ENCODE measurements around the gene GNPNAT1. TPM values are rescaled to one million over a fixed set of nuclear protein-coding genes. Genes with fewer than 3 reads are reported as not detected.
"Not testable (repeated sequence)": the region's sequence is repeated elsewhere in the genome, so short reads cannot be mapped to it uniquely, and the experiment has no call there.

GNPNAT1 gene
- total and polyA plus RNA-seq, 3 donors from 2014 or later, result 18.7 to 37.6 (median 19.9) TPM

DNA sequence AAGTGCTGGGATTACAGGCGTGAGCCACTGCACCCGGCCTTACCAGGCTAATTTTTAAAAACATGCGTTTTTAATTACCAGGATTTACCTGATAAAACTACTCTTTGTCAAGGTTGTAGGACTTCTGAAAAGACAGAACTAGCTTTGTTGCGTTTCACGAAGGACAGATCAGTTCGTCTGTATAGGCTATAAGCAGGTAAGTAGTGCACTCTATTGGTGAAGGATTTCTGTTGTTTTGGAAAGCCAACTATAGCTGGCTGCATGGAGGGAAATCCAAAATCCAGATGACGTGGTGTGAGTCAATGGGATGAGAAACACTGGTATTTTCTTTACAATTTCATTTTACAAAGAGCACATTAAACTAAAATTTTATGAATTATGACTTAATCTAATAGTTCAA, 14.6 kb downstream of the GNPNAT1 start:
- DNase-seq, result no peak
- no peaks in the 10 kb centered on the region for H3K4me1 ChIP-seq
- H3K27me3 ChIP-seq, result no peaks in the 10 kb centered on the region
- H3K9me3 ChIP-seq, result no peaks in the 10 kb centered on the region
- TF ChIP-seq, protein P1, sequence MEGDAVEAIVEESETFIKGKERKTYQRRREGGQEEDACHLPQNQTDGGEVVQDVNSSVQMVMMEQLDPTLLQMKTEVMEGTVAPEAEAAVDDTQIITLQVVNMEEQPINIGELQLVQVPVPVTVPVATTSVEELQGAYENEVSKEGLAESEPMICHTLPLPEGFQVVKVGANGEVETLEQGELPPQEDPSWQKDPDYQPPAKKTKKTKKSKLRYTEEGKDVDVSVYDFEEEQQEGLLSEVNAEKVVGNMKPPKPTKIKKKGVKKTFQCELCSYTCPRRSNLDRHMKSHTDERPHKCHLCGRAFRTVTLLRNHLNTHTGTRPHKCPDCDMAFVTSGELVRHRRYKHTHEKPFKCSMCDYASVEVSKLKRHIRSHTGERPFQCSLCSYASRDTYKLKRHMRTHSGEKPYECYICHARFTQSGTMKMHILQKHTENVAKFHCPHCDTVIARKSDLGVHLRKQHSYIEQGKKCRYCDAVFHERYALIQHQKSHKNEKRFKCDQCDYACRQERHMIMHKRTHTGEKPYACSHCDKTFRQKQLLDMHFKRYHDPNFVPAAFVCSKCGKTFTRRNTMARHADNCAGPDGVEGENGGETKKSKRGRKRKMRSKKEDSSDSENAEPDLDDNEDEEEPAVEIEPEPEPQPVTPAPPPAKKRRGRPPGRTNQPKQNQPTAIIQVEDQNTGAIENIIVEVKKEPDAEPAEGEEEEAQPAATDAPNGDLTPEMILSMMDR (IDR thresholded peaks at IDR 0.05), result no peak
- no peak for TF ChIP-seq POLR2A (IDR thresholded peaks at IDR 0.05)
- no peak overlapping the region for H3K4me3 ChIP-seq
- no peaks in the 10 kb centered on the region for H3K36me3 ChIP-seq (ENCODE audit: low read depth, missing control alignments)
- intact Hi-C loops (cut with DNase I; ENCODE audit: low total_unique reads), result no loop called here
- WGBS, 2 donors, result 65 to 69% methylated on average over 7 of the region's 7 CpGs
- H3K27ac ChIP-seq, result no peak overlapping the region

DNA sequence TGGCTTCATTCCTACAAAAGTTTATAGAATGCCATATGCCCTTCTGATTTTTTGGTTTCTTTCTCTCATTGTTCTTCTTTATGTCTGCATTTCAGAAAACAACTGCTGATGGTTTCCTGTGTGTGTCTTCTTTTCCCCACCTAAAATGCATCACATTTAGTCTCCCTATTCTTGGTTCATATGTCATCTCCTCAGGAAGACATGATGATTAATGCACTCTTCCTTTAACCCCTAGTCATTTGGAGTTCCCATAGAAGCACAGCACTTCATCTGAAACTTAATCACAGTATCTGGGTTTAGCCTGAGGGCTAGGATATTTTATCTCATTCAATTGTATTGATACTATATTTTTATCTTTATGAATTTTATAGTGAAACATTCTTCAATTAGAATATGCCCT, 21.5 kb downstream of the GNPNAT1 start:
- Histone ChIP-seq H3K4me3 (no peak overlapping the region), H3K4me1 (no peaks in the 10 kb centered on the region), H3K9me3 (no peaks in the 10 kb centered on the region), H3K27me3 (no peaks in the 10 kb centered on the region), H3K27ac (no peak overlapping the region), H3K36me3 (ENCODE audit: low read depth, missing control alignments) (no peaks in the 10 kb centered on the region)
- intact Hi-C loops (cut with DNase I; ENCODE audit: low total_unique reads), result no loop called here
- no peak for DNase-seq
- TF ChIP-seq POLR2A (IDR thresholded peaks at IDR 0.05), result no peak
- TF ChIP-seq, protein P1 (IDR thresholded peaks at IDR 0.05), result no peak

DNA sequence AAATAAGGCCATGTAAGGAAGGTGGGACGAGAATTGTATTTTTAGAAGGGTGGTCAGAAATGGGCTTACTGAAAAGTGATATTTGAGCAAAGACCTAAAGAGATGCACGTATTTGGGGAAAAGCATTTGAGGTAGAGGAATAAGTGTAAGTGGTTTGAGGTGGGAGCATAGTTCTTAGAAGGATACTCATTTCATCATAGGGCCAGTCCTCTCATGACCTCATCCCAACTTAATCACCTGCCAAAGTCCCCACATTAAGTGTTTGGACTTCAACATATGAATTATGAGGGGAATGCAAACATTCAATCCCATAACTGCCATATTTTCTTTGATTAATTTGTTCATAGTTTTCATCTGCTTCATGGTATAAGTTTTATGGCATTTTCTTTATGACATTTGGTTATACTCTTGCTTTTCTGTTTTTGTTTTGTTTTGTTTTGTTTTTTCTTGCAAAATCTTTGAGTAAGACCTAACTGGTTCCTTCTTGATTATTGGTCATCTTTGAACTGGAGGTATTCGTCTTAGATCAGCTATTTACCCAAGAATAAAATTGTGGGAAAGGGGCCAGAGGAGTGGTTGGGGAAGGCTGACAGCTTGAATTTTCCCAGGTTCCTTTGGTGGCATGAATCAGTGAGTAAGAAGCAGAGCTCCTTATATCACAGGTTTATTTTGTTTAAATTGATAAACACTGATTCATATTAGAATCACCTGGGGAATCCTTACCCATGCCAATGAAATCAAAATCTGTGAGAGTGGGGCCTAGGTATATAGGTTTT, 24.2 kb downstream of the GNPNAT1 start:
- Histone ChIP-seq H3K4me3 (no peak overlapping the region), H3K36me3 (ENCODE audit: low read depth, missing control alignments) (no peaks in the 10 kb centered on the region), H3K27me3 (no peaks in the 10 kb centered on the region), H3K9me3 (no peaks in the 10 kb centered on the region), H3K27ac (no peak overlapping the region), H3K4me1 (no peaks in the 10 kb centered on the region)
- intact Hi-C loops (cut with DNase I; ENCODE audit: low total_unique reads), result no loop called here
- DNase-seq, result no peak
- TF ChIP-seq POLR2A (IDR thresholded peaks at IDR 0.05), result no peak
- TF ChIP-seq, protein P1 (IDR thresholded peaks at IDR 0.05), result no peak
- WGBS, 2 donors, result 79 to 82% methylated on average over 3 of the region's 3 CpGs

DNA sequence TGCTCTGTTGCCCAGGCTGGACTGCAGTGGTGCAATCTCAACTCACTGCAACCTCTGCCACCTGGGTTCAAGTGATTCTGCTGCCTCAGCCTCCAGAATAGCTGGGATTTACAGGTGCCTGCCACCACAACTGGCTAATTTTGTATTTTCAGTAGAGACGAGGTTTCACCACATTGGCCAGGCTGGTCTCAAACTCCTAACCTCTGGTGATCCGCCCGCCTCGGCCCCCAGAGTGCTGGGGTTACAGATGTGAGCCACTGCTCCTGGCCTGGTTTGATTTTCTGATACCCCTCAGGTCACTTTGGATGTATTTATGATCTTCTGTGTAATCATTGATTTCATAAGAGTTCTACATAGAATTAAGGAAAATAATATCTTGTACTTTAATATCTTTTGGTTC, 28.5 kb downstream of the GNPNAT1 start:
- H3K36me3 ChIP-seq (ENCODE audit: low read depth, missing control alignments); H3K4me3 ChIP-seq; DNase-seq; H3K27me3 ChIP-seq; H3K4me1 ChIP-seq; H3K9me3 ChIP-seq; H3K27ac ChIP-seq; intact Hi-C loops (cut with DNase I; ENCODE audit: low total_unique reads): not testable (repeated sequence)
- 92 to 98% methylated on average over 4 of the region's 4 CpGs for WGBS, 2 donors

DNA sequence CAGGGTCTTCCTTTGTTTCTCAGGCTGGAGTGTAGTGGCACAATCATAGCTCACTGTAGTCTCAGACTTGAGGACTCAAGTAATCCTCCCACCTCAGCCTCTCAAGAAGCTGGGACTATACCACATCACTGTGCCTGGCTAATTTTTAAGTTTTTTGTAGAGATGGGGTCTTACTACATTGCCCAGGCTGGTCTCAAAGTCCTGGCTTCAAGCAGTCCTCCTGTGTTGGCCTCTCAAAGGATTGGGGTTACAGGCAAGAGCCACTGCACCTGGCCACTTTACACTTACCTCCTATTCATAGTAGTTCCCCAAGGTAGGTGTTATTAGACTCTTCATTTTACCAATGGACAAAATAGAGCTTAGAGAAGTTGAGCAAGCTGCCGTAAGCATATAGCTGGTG, 32.3 kb downstream of the GNPNAT1 start:
- no peak for DNase-seq
- Histone ChIP-seq H3K9me3 (no peaks in the 10 kb centered on the region), H3K27ac (no peak overlapping the region), H3K4me1 (no peaks in the 10 kb centered on the region), H3K4me3 (no peak overlapping the region), H3K27me3 (no peaks in the 10 kb centered on the region), H3K36me3 (ENCODE audit: low read depth, missing control alignments) (no peaks in the 10 kb centered on the region)
- intact Hi-C loops (cut with DNase I; ENCODE audit: low total_unique reads), result no loop called here
- TF ChIP-seq, protein P1 (IDR thresholded peaks at IDR 0.05), result no peak
- TF ChIP-seq POLR2A (IDR thresholded peaks at IDR 0.05), result no peak
- WGBS, 2 donors, result 100% methylated on average over 1 of the region's 1 CpG
